ENCODE data around the gene SAT1. TPM values are rescaled to one million over a fixed set of nuclear protein-coding genes. Genes with fewer than 3 reads are reported as not detected.

The SAT1 gene
- total RNA-seq (2022) (151 and 155 TPM in 2 replicates), Bru-seq, nascent RNA (percentile 99 among the genes with signal in this experiment), BruChase-seq, experiment 1, labeled RNA remaining after a 2-hour chase (percentile 99 among the genes with signal in this experiment), BruChase-seq, experiment 2, labeled RNA remaining after a 6-hour chase (percentile 100 among the genes with signal in this experiment)
- long read RNA-seq, transcript SAT1-209 (7 exons, 1,135 nt): minor isoform, 44 of 251 reads
- long read RNA-seq, transcript SAT1-204 (6 exons, 1,065 nt): major isoform, 165 of 251 reads
- long read RNA-seq, partial matches to known transcripts: 1 of 251 reads
- long read RNA-seq, other reads (novel, unspliced or antisense): 38 of 251 reads

- DNase-seq: peak; percentile 94 to 95
- peak within 1 kb of the TSS; percentile 83 for H3K27ac Mint-ChIP-seq (ENCODE audit: unreplicated experiment)
- H3K4me1 Mint-ChIP-seq (ENCODE audit: low read depth, unreplicated experiment): no peaks in the 10 kb centered on the region
- BruUV-seq (replicated peaks): no TSS peak
- no peaks in the 10 kb centered on the region for H3K27me3 Mint-ChIP-seq (ENCODE audit: insufficient read depth, unreplicated experiment)
- H3K4me1 ChIP-seq: peaks cover 4% of the 10 kb centered on the region; the same call in 1 of the 2 replicates
- no peaks in the 10 kb centered on the region for H3K36me3 ChIP-seq (ENCODE audit: control insufficient read depth, insufficient read depth, low read length)
- H3K9me3 ChIP-seq: no peaks in the 10 kb centered on the region
- ChIA-PET CTCF (interaction anchor here (0.6 to 2.5 kb wide), 5 partner anchors 25 to 271 kb away, joined by 3 to 53 read pairs (median 5); partner anchors contain the start of genes ACOT9 and EIF2S3), POLR2A (interaction anchor here (0.5 to 2.5 kb wide), 15 partner anchors 16 to 272 kb away, joined by 3 to 32 read pairs (median 3); partner anchors contain the start of genes ACOT9 and EIF2S3)
- no peaks in the 10 kb centered on the region for H3K9me3 Mint-ChIP-seq (ENCODE audit: unreplicated experiment)
- H3K4me3 Mint-ChIP-seq (ENCODE audit: unreplicated experiment): peak within 1 kb of the TSS; percentile 92
- H3K36me3 Mint-ChIP-seq (ENCODE audit: insufficient read depth, unreplicated experiment): peaks cover 40% of the 10 kb centered on the region
- peak; percentile 69 to 76 for TF ChIP-seq CTCF (IDR thresholded peaks at IDR 0.05; ENCODE audit: insufficient read depth in 1 of 2, low read depth in 1 of 2, low read length in 1 of 2, severe bottlenecking in 1 of 2, unreplicated experiment in 1 of 2)
- H3K4me3 ChIP-seq (ENCODE audit: low read depth, low read length): peak within 1 kb of the TSS; percentile 80
- intact Hi-C loops (cut with micrococcal nuclease; ENCODE audit: unreplicated experiment): loop anchor here (1.0 to 5.0 kb wide), 5 partner anchors 24 to 119 kb away; no protein-coding TSS in a partner anchor
- H3K27me3 ChIP-seq (replicated peaks; ENCODE audit: control insufficient read depth, insufficient read depth, low read length): no peaks in the 10 kb centered on the region
Observed at GRCh38 chrX:23782863-23783588, at the start of gene SAT1. SAT1 (plus strand) TSS chrX:23783173; CDS start chrX:23783352, 179 bp downstream.

GRCh38 chrX:23736030-23736429 lies 46.9 kb upstream of the SAT1 start:
- Mint-ChIP-seq H3K4me1 (ENCODE audit: low read depth, unreplicated experiment) (no peaks in the 10 kb centered on the region), H3K27me3 (ENCODE audit: insufficient read depth, unreplicated experiment) (no peaks in the 10 kb centered on the region), H3K36me3 (ENCODE audit: insufficient read depth, unreplicated experiment) (peaks cover 11% of the 10 kb centered on the region), H3K9me3 (ENCODE audit: unreplicated experiment) (no peaks in the 10 kb centered on the region), H3K27ac (ENCODE audit: unreplicated experiment) (no peak overlapping the region), H3K4me3 (ENCODE audit: unreplicated experiment) (no peak overlapping the region)
- no peak for TF ChIP-seq CTCF (IDR thresholded peaks at IDR 0.05; ENCODE audit: insufficient read depth in 1 of 2, low read depth in 1 of 2, low read length in 1 of 2, severe bottlenecking in 1 of 2, unreplicated experiment in 1 of 2)
- Histone ChIP-seq H3K27me3 (replicated peaks; ENCODE audit: control insufficient read depth, insufficient read depth, low read length) (no peaks in the 10 kb centered on the region), H3K9me3 (no peaks in the 10 kb centered on the region), H3K4me1 (no peaks in the 10 kb centered on the region), H3K36me3 (ENCODE audit: control insufficient read depth, insufficient read depth, low read length) (no peaks in the 10 kb centered on the region), H3K4me3 (ENCODE audit: low read depth, low read length) (no peak overlapping the region)
- DNase-seq: no peak
- intact Hi-C loops (cut with micrococcal nuclease; ENCODE audit: unreplicated experiment): no loop called here
- CTCF ChIA-PET: no interaction called here
- POLR2A ChIA-PET: no interaction called here
- no TSS peak for BruUV-seq (replicated peaks)

- Mint-ChIP-seq H3K27me3 (ENCODE audit: insufficient read depth, unreplicated experiment) (no peaks in the 10 kb centered on the region), H3K27ac (ENCODE audit: unreplicated experiment) (no peak overlapping the region), H3K36me3 (ENCODE audit: insufficient read depth, unreplicated experiment) (peaks cover 14% of the 10 kb centered on the region), H3K9me3 (ENCODE audit: unreplicated experiment) (no peaks in the 10 kb centered on the region), H3K4me3 (ENCODE audit: unreplicated experiment) (no peak overlapping the region), H3K4me1 (ENCODE audit: low read depth, unreplicated experiment) (peaks cover 6% of the 10 kb centered on the region)
- ChIA-PET CTCF (no interaction called here), POLR2A (no interaction called here)
- Histone ChIP-seq H3K4me3 (ENCODE audit: low read depth, low read length) (no peak overlapping the region), H3K4me1 (no peaks in the 10 kb centered on the region), H3K36me3 (ENCODE audit: control insufficient read depth, insufficient read depth, low read length) (no peaks in the 10 kb centered on the region), H3K27me3 (replicated peaks; ENCODE audit: control insufficient read depth, insufficient read depth, low read length) (no peaks in the 10 kb centered on the region), H3K9me3 (no peaks in the 10 kb centered on the region)
- no peak for TF ChIP-seq CTCF (IDR thresholded peaks at IDR 0.05; ENCODE audit: insufficient read depth in 1 of 2, low read depth in 1 of 2, low read length in 1 of 2, severe bottlenecking in 1 of 2, unreplicated experiment in 1 of 2)
- intact Hi-C loops (cut with micrococcal nuclease; ENCODE audit: unreplicated experiment): no loop called here
- BruUV-seq (replicated peaks): no TSS peak
- no peak for DNase-seq
Observed at GRCh38 chrX:23737413-23737812, 45.6 kb upstream of the SAT1 start.
